ENCODE measurements around the gene MERTK. TPM values are rescaled to one million over a fixed set of nuclear protein-coding genes. Genes with fewer than 3 reads are reported as not detected.

The MERTK gene
- total and polyA plus RNA-seq, 2 of the 13 experiments (the other 11 are each of a cell fraction or from before 2014, with no cell fraction given): 37.3 to 44.7 TPM

- TF ChIP-seq, protein P1, sequence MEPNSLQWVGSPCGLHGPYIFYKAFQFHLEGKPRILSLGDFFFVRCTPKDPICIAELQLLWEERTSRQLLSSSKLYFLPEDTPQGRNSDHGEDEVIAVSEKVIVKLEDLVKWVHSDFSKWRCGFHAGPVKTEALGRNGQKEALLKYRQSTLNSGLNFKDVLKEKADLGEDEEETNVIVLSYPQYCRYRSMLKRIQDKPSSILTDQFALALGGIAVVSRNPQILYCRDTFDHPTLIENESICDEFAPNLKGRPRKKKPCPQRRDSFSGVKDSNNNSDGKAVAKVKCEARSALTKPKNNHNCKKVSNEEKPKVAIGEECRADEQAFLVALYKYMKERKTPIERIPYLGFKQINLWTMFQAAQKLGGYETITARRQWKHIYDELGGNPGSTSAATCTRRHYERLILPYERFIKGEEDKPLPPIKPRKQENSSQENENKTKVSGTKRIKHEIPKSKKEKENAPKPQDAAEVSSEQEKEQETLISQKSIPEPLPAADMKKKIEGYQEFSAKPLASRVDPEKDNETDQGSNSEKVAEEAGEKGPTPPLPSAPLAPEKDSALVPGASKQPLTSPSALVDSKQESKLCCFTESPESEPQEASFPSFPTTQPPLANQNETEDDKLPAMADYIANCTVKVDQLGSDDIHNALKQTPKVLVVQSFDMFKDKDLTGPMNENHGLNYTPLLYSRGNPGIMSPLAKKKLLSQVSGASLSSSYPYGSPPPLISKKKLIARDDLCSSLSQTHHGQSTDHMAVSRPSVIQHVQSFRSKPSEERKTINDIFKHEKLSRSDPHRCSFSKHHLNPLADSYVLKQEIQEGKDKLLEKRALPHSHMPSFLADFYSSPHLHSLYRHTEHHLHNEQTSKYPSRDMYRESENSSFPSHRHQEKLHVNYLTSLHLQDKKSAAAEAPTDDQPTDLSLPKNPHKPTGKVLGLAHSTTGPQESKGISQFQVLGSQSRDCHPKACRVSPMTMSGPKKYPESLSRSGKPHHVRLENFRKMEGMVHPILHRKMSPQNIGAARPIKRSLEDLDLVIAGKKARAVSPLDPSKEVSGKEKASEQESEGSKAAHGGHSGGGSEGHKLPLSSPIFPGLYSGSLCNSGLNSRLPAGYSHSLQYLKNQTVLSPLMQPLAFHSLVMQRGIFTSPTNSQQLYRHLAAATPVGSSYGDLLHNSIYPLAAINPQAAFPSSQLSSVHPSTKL (CRISPR knock-in tag; IDR thresholded peaks at IDR 0.05): peak; percentile 78
- TF ChIP-seq, protein P2, sequence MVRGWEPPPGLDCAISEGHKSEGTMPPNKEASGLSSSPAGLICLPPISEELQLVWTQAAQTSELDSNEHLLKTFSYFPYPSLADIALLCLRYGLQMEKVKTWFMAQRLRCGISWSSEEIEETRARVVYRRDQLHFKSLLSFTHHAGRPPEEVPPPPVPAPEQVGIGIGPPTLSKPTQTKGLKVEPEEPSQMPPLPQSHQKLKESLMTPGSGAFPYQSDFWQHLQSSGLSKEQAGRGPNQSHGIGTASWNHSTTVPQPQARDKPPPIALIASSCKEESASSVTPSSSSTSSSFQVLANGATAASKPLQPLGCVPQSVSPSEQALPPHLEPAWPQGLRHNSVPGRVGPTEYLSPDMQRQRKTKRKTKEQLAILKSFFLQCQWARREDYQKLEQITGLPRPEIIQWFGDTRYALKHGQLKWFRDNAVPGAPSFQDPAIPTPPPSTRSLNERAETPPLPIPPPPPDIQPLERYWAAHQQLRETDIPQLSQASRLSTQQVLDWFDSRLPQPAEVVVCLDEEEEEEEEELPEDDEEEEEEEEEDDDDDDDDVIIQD (CRISPR knock-in tag; IDR thresholded peaks at IDR 0.05; ENCODE audit: low read depth): 0 out of 2 replicates have a peak, but pooled peaks have one; percentile 45
- TF ChIP-seq ZNF501 (CRISPR knock-in tag; IDR thresholded peaks at IDR 0.05) (peak; percentile 92), ZSCAN30 (CRISPR knock-in tag; IDR thresholded peaks at IDR 0.05) (no peak), NFATC3 (CRISPR knock-in tag; IDR thresholded peaks at IDR 0.05) (0 out of 2 replicates have a peak, but pooled peaks have one; percentile 24), SP140L (CRISPR knock-in tag; IDR thresholded peaks at IDR 0.05; ENCODE audit: borderline replicate concordance) (no peak), NR3C1 (CRISPR knock-in tag; IDR thresholded peaks at IDR 0.05) (no peak), ZNF577 (CRISPR knock-in tag; IDR thresholded peaks at IDR 0.05; ENCODE audit: borderline replicate concordance, low read depth) (no peak), ZSCAN12 (CRISPR knock-in tag; IDR thresholded peaks at IDR 0.05) (peak; percentile 88), ZFAT (CRISPR knock-in tag; conservative IDR thresholded peaks at IDR 0.05) (no peak), ZIK1 (CRISPR knock-in tag; IDR thresholded peaks at IDR 0.05; ENCODE audit: borderline replicate concordance, low read depth) (0 out of 2 replicates have a peak, but pooled peaks have one; percentile 75), ZNF549 (CRISPR knock-in tag; IDR thresholded peaks at IDR 0.05) (no peak), NFKBIZ (CRISPR knock-in tag; IDR thresholded peaks at IDR 0.05) (peak; percentile 72; the same call in 1 of the 2 replicates), ZNF431 (CRISPR knock-in tag; IDR thresholded peaks at IDR 0.05; ENCODE audit: borderline replicate concordance, low read depth) (peak; percentile 91), ZNF207 (IDR thresholded peaks at IDR 0.05; ENCODE audit: borderline replicate concordance) (no peak), KLF6 (CRISPR knock-in tag; IDR thresholded peaks at IDR 0.05) (peak; percentile 83)
- TF ChIP-seq, protein P3, sequence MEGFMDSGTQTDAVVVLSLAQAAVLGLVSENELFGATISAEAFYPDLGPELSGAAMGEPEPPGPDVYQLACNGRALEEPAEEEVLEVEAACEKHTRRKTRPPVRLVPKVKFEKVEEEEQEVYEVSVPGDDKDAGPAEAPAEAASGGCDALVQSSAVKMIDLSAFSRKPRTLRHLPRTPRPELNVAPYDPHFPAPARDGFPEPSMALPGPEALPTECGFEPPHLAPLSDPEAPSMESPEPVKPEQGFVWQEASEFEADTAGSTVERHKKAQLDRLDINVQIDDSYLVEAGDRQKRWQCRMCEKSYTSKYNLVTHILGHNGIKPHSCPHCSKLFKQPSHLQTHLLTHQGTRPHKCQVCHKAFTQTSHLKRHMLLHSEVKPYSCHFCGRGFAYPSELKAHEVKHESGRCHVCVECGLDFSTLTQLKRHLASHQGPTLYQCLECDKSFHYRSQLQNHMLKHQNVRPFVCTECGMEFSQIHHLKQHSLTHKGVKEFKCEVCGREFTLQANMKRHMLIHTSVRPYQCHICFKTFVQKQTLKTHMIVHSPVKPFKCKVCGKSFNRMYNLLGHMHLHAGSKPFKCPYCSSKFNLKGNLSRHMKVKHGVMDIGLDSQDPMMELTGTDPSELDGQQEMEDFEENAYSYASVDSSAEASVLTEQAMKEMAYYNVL (CRISPR knock-in tag; IDR thresholded peaks at IDR 0.05; ENCODE audit: borderline replicate concordance): peak; percentile 87; the same call in 1 of the 2 replicates
- TF ChIP-seq, protein P4, sequence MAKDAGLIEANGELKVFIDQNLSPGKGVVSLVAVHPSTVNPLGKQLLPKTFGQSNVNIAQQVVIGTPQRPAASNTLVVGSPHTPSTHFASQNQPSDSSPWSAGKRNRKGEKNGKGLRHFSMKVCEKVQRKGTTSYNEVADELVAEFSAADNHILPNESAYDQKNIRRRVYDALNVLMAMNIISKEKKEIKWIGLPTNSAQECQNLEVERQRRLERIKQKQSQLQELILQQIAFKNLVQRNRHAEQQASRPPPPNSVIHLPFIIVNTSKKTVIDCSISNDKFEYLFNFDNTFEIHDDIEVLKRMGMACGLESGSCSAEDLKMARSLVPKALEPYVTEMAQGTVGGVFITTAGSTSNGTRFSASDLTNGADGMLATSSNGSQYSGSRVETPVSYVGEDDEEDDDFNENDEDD (CRISPR knock-in tag; IDR thresholded peaks at IDR 0.05; ENCODE audit: borderline replicate concordance): no peak; the same call in 1 of the 2 replicates
- TF ChIP-seq, protein P5, sequence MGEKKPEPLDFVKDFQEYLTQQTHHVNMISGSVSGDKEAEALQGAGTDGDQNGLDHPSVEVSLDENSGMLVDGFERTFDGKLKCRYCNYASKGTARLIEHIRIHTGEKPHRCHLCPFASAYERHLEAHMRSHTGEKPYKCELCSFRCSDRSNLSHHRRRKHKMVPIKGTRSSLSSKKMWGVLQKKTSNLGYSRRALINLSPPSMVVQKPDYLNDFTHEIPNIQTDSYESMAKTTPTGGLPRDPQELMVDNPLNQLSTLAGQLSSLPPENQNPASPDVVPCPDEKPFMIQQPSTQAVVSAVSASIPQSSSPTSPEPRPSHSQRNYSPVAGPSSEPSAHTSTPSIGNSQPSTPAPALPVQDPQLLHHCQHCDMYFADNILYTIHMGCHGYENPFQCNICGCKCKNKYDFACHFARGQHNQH (CRISPR knock-in tag; IDR thresholded peaks at IDR 0.05): peak; percentile 73; the same call in 1 of the 2 replicates
These were observed at the start of gene MERTK (continued) for GRCh38 chr2:111897924-111898702.
